GM12878 (cell line): ENCODE measurements around the gene SMARCC2. TPM values are rescaled to one million over a fixed set of nuclear protein-coding genes. Genes with fewer than 3 reads are reported as not detected.

ENCODE experiments used
- CEBPB ChIP-seq, 2 experiments: fragments of 150-350 bp in 1 of 2; IDR thresholded peaks; 2 replicates each; pipeline ENCODE4 v1.6.1; 2012 to 2014; ENCODE audit warnings: low read depth in 2 of 2, low read length in 2 of 2, borderline replicate concordance in 1 of 2, inconsistent platforms in 1 of 2
- CREB1 ChIP-seq: IDR thresholded peaks from 2 replicates; pipeline ENCODE4 v1.6.1; 2012; ENCODE audit warnings: low read depth, mild to moderate bottlenecking, inconsistent platforms
- EED ChIP-seq: sonication (generic); IDR thresholded peaks from 2 replicates; pipeline ENCODE4 v1.6.1; 2016; ENCODE audit warnings: antibody characterized with exemption, low read depth
- GABPA ChIP-seq: IDR thresholded peaks from 2 replicates; pipeline ENCODE4 v1.6.1; 2014; ENCODE audit warnings: antibody characterized with exemption, low read depth, mild to moderate bottlenecking, inconsistent platforms
- NBN ChIP-seq: fragments of 450-650 bp; IDR thresholded peaks from 2 replicates; pipeline ENCODE4 v1.6.1; 2016
- NRF1 ChIP-seq: conservative IDR thresholded peaks from 2 replicates; pipeline ENCODE4 v1.6.1; 2011; ENCODE audit warnings: mild to moderate bottlenecking, low read depth, low read length, improper control_type of control experiment
- PML ChIP-seq: IDR thresholded peaks from 2 replicates; pipeline ENCODE4 v1.6.1; 2012; ENCODE audit warnings: low read length, inconsistent platforms
- POLR2AphosphoS5 ChIP-seq: IDR thresholded peaks from 2 replicates; pipeline ENCODE4 v1.6.1; 2011; ENCODE audit warnings: mild to moderate bottlenecking, low read length, inconsistent platforms
- POU2F2 ChIP-seq: IDR thresholded peaks from 3 replicates; pipeline ENCODE4 v1.6.1; 2011; ENCODE audit warnings: low read depth, mild to moderate bottlenecking, low read length, borderline replicate concordance
- RAD21 ChIP-seq: IDR thresholded peaks from 2 replicates; pipeline ENCODE4 v1.6.1; 2011; ENCODE audit warnings: mild to moderate bottlenecking, low read depth, low read length, moderate library complexity; ENCODE audit not compliant: insufficient read depth
- RB1 ChIP-seq: fragments of 450-650 bp; formaldehyde crosslinking; IDR thresholded peaks from 2 replicates; pipeline ENCODE4 v1.6.1; 2017; ENCODE audit warnings: mild to moderate bottlenecking, borderline replicate concordance
- SMARCA5 ChIP-seq: fragments of 450-650 bp; IDR thresholded peaks from 2 replicates; pipeline ENCODE4 v1.6.1; 2017; ENCODE audit warnings: mild to moderate bottlenecking
- SP1 ChIP-seq: IDR thresholded peaks from one replicate; pipeline ENCODE4 v1.6.1; 2011; ENCODE audit warnings: low read depth, low read length
- SPI1 ChIP-seq: IDR thresholded peaks from 2 replicates; pipeline ENCODE4 v1.6.1; 2011; ENCODE audit warnings: low read depth, mild to moderate bottlenecking, low read length, moderate library complexity, borderline replicate concordance; ENCODE audit not compliant: insufficient read depth
- SRF ChIP-seq, 2 experiments: IDR thresholded peaks; 2 replicates each; pipeline ENCODE4 v1.6.1; 2011; ENCODE audit warnings: low read depth in 2 of 2, low read length in 2 of 2, mild to moderate bottlenecking in 1 of 2, moderate library complexity in 1 of 2
- ZNF207 ChIP-seq: fragments of 450-650 bp; IDR thresholded peaks from 2 replicates; pipeline ENCODE4 v1.6.1; 2014; ENCODE audit warnings: antibody characterized with exemption, mild to moderate bottlenecking, borderline replicate concordance
- ZNF24 ChIP-seq: fragments of 450-650 bp; IDR thresholded peaks from 2 replicates; pipeline ENCODE4 v1.6.1; 2017; ENCODE audit warnings: antibody characterized with exemption, mild to moderate bottlenecking
- ZSCAN29 ChIP-seq: fragments of 450-650 bp; IDR thresholded peaks from 2 replicates; pipeline ENCODE4 v1.6.1; 2017; ENCODE audit warnings: mild to moderate bottlenecking, moderate library complexity
- polyA plus RNA-seq, 11 experiments: library from polyadenylated mRNA; depleted of rRNA in 4 of 11; unstranded in 6 of 11; stranded (reverse) in 5 of 11; fragments of >200 nt; fragmentation: Nextera tagmentation in 4 of 11; fragmentation: Illumina TruSeq in 1 of 11; extraction: Ambion mirVana in 4 of 11; extraction: Trizol in 1 of 11; gene quantifications; 1 replicate in 1 of 11; 2 replicates in 10 of 11; pipeline versions ENCODE4 v1.2.1 to v1.2.3, GENCODE V29; 2011 to 2016; ENCODE audit warnings: inconsistent platforms in 2 of 11, missing spikeins in 2 of 11, low read depth in 1 of 11
- total RNA-seq, 4 experiments: library from RNA; depleted of rRNA in 3 of 4; stranded (reverse); fragments of >200 nt in 3 of 4; fragmentation: Illumina TruSeq in 1 of 4; extraction: Trizol in 1 of 4; gene quantifications; 2 replicates each; pipeline versions ENCODE4 v1.2.1 to v1.2.3, GENCODE V29; 2013 to 2021
- TF ChIP-seq, protein P1 (sequence below): fragments of 450-650 bp; IDR thresholded peaks from 2 replicates; pipeline ENCODE4 v1.6.1; 2018; ENCODE audit warnings: mild to moderate bottlenecking, low read depth, moderate library complexity; ENCODE audit not compliant: partially characterized antibody
- TF ChIP-seq, protein P2 (sequence below): IDR thresholded peaks from 2 replicates; pipeline ENCODE4 v1.6.1; 2012; ENCODE audit warnings: low read length, inconsistent platforms
- TF ChIP-seq, protein P3 (sequence below): fragments of 450-650 bp; IDR thresholded peaks from 2 replicates; pipeline ENCODE4 v1.6.1; 2017; ENCODE audit warnings: antibody characterized with exemption, mild to moderate bottlenecking, moderate library complexity
- TF ChIP-seq, protein P4 (sequence below): IDR thresholded peaks from 2 replicates; pipeline ENCODE4 v1.6.1; 2011; ENCODE audit warnings: borderline replicate concordance, low read depth, mild to moderate bottlenecking, moderate library complexity, low read length; ENCODE audit not compliant: insufficient read depth, poor library complexity, severe bottlenecking

SMARCC2 gene
- total and polyA plus RNA-seq, 10 of the 15 experiments (the other 5 are each of a cell fraction or from before 2014, with no cell fraction given), result 13.6 to 71.2 (median 42.3) TPM

DNA sequence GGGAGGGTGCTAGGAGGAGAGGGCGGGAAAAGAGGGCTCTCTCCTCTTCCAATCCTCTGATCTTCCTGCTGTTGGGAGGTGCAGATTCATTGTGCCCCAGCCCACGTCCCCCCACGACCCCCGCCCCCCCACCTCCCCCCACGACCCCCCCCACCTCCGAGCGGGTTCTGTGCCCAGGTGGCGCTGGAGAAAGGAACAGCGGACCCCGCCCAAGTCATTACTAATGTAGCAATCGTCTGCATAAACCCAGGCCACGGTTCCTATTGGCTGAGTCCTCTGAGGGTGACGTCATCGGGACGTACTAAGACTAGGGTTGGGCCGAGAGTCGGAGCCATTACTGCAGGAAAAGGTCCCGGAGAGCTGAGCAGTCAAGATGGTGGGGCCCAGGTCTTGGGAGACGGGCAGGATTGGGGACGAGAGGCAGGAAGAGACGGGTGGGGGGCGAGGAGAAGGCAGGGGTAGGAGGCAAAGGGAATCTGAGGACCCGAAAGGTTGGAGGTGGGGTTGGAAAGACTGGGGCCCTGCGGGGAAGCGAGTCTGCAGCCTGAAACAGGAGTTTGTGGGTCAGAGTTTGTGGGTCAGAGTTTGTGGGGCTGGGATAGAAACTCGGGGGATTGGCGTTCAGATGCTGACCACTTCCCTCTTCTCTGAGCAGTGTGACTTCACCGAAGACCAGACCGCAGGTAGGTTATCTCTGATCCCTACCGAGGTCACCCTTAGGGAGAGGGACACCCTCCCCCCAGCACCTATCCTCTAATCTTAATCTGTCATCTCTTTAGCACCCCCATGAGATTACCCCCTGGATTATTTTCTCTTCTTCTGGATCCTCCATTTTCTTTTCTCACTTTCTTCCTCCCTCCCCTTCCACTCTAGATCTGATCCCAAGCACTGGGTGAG lies 31.0 kb downstream of the SMARCC2 start, which contains the start of gene MYL6 (continued):
- TF ChIP-seq EED (0 out of 2 replicates have a peak, but pooled peaks have one; percentile 22), SRF (IDR thresholded peaks at IDR 0.05; ENCODE audit: low read depth in 2 of 2, low read length in 2 of 2) (no peak), POU2F2 (peak; percentile 95), CEBPB (IDR thresholded peaks at IDR 0.05; ENCODE audit: borderline replicate concordance in 1 of 2, low read depth in 2 of 2, low read length in 2 of 2) (0 out of 4 replicates have a peak, but pooled peaks of 1 of the 2 experiments have one; percentile 9), RB1 (peak; percentile 65; the same call in 1 of the 2 replicates), ZNF207 (peak; percentile 74; the same call in 1 of the 2 replicates), NRF1 (no peak), CREB1 (peak; percentile 95), SP1 (peak; percentile 17), RAD21 (no peak), ZNF24 (no peak), POLR2AphosphoS5 (peak; percentile 99), GABPA (no peak), NBN (peak; percentile 100), PML (peak; percentile 99), SPI1 (peak; percentile 88), SMARCA5 (peak; percentile 36), ZSCAN29 (peak; percentile 62; the same call in 1 of the 2 replicates)
- TF ChIP-seq, protein P1, sequence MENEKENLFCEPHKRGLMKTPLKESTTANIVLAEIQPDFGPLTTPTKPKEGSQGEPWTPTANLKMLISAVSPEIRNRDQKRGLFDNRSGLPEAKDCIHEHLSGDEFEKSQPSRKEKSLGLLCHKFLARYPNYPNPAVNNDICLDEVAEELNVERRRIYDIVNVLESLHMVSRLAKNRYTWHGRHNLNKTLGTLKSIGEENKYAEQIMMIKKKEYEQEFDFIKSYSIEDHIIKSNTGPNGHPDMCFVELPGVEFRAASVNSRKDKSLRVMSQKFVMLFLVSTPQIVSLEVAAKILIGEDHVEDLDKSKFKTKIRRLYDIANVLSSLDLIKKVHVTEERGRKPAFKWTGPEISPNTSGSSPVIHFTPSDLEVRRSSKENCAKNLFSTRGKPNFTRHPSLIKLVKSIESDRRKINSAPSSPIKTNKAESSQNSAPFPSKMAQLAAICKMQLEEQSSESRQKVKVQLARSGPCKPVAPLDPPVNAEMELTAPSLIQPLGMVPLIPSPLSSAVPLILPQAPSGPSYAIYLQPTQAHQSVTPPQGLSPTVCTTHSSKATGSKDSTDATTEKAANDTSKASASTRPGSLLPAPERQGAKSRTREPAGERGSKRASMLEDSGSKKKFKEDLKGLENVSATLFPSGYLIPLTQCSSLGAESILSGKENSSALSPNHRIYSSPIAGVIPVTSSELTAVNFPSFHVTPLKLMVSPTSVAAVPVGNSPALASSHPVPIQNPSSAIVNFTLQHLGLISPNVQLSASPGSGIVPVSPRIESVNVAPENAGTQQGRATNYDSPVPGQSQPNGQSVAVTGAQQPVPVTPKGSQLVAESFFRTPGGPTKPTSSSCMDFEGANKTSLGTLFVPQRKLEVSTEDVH, result peak; percentile 59
- TF ChIP-seq, protein P2, sequence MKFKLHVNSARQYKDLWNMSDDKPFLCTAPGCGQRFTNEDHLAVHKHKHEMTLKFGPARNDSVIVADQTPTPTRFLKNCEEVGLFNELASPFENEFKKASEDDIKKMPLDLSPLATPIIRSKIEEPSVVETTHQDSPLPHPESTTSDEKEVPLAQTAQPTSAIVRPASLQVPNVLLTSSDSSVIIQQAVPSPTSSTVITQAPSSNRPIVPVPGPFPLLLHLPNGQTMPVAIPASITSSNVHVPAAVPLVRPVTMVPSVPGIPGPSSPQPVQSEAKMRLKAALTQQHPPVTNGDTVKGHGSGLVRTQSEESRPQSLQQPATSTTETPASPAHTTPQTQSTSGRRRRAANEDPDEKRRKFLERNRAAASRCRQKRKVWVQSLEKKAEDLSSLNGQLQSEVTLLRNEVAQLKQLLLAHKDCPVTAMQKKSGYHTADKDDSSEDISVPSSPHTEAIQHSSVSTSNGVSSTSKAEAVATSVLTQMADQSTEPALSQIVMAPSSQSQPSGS, result peak; percentile 88
- TF ChIP-seq, protein P3, sequence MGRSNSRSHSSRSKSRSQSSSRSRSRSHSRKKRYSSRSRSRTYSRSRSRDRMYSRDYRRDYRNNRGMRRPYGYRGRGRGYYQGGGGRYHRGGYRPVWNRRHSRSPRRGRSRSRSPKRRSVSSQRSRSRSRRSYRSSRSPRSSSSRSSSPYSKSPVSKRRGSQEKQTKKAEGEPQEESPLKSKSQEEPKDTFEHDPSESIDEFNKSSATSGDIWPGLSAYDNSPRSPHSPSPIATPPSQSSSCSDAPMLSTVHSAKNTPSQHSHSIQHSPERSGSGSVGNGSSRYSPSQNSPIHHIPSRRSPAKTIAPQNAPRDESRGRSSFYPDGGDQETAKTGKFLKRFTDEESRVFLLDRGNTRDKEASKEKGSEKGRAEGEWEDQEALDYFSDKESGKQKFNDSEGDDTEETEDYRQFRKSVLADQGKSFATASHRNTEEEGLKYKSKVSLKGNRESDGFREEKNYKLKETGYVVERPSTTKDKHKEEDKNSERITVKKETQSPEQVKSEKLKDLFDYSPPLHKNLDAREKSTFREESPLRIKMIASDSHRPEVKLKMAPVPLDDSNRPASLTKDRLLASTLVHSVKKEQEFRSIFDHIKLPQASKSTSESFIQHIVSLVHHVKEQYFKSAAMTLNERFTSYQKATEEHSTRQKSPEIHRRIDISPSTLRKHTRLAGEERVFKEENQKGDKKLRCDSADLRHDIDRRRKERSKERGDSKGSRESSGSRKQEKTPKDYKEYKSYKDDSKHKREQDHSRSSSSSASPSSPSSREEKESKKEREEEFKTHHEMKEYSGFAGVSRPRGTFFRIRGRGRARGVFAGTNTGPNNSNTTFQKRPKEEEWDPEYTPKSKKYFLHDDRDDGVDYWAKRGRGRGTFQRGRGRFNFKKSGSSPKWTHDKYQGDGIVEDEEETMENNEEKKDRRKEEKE, result no peak
- TF ChIP-seq, protein P4, sequence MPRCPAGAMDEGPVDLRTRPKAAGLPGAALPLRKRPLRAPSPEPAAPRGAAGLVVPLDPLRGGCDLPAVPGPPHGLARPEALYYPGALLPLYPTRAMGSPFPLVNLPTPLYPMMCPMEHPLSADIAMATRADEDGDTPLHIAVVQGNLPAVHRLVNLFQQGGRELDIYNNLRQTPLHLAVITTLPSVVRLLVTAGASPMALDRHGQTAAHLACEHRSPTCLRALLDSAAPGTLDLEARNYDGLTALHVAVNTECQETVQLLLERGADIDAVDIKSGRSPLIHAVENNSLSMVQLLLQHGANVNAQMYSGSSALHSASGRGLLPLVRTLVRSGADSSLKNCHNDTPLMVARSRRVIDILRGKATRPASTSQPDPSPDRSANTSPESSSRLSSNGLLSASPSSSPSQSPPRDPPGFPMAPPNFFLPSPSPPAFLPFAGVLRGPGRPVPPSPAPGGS, result peak; percentile 56
